Measurements from ENCODE around the gene PMP22. TPM values are rescaled to one million over a fixed set of nuclear protein-coding genes. Genes with fewer than 3 reads are reported as not detected.

Gene PMP22
- total RNA-seq (2014; rRNA removed; shearing (Covaris generic)): 90.2 and 94.7 TPM in 2 replicates

GRCh38 chr17:15265131-15265530, at the start of gene PMP22:
TSS of gene PMP22 (minus strand) at chr17:15265326. CDS start at chr17:15260727, 4,599 bp downstream.

Small RNA genes within 50 kb of the gene (small RNA-seq; reads per million reads assigned to genes)
- gene MIR4731 (not detected), gene RNU6-799P (not detected)

Other genes starting within 250 kb of the PMP22 start
- gene TEKT3, start 76.3 kb upstream of the PMP22 start, total RNA-seq (2014; rRNA removed; shearing (Covaris generic)): 2.8 TPM in 1 of 2 replicates, not detected in the other
- 0.72 and 1.4 TPM in 2 replicates for gene CDRT4, start 202.3 kb upstream of the PMP22 start, total RNA-seq (2014; rRNA removed; shearing (Covaris generic))

All from A375 (cell line).